Skin of body (tissue), 2 donors: ENCODE measurements around the gene IAPP. TPM values are rescaled to one million over a fixed set of nuclear protein-coding genes. Genes with fewer than 3 reads are reported as not detected.
"Not testable (repeated sequence)": the region's sequence is repeated elsewhere in the genome, so short reads cannot be mapped to it uniquely, and the experiment has no call there.

Source experiments
- DNase-seq: peaks from one replicate; lab custom pipeline; 2025; lab: John Stamatoyannopoulos, UW
- total RNA-seq: library from RNA; depleted of rRNA; stranded (reverse); fragments of >200 nt; gene quantifications from one replicate; pipeline ENCODE4 v1.2.3, GENCODE V29; 2014

The IAPP gene
- total RNA-seq, result not detected

DNA sequence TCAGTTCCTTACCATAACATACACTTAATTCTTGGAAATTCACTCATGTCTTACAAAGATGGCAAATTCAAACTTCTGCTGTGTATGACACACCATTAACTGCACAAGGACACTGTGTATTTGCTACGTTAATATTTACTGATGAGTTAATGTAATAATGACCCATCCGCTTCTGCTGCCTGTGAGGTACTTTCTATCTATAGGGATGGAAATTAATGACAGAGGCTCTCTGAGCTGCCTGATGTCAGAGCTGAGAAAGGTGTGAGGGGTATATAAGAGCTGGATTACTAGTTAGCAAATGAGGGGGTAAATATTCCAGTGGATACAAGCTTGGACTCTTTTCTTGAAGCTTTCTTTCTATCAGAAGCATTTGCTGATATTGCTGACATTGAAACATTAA lies at the start of gene IAPP:
IAPP (plus strand) TSS at position 301 of the 400 bp plus-strand sequence. CDS start 450 bp downstream, outside the sequence.
- no peak for DNase-seq

GRCh38 chr12:21323736-21324135 lies 49.0 kb upstream of the IAPP start:
- DNase-seq, result no peak

DNA sequence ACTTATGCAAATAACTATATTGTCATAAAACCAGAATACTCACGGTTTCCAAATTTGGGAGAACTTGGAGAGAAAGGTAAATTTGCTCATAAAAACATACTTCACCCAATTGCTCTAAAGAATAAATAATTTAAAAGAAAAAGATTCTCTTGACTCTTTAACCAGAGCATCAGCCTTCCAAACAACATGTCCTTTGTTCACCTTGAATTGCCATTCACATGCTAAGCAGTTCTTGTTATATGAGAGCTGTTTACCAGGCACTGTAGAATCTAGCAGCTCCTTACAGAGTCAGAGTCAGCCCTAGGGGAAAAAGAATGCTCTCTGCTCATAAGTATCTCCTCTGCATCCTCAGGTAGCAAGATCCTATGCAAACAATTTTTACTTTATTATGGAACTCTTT lies 48.2 kb upstream of the IAPP start:
- no peak for DNase-seq

DNA sequence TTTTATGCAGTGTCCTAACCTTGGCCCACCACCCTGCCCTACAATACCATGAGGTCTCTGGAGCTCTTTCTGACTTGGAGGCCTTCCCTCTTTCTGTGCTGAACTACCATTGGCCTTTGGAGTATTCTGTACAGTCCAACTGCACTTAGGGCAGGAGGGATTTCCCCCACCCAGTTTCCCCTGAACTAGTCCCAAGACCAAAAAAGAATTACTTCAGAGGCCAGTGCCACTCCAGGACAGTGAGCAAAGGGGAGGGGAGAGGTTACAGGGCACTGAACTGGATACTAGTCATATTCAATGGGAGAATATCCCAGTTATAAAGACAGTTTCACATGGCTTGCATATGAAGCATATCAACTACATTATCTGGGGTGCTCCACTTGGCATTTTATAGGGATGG lies 44.1 kb upstream of the IAPP start:
- no peak for DNase-seq

GRCh38 chr12:21330682-21331253 lies 41.9 kb upstream of the IAPP start:
- no peak for DNase-seq

DNA sequence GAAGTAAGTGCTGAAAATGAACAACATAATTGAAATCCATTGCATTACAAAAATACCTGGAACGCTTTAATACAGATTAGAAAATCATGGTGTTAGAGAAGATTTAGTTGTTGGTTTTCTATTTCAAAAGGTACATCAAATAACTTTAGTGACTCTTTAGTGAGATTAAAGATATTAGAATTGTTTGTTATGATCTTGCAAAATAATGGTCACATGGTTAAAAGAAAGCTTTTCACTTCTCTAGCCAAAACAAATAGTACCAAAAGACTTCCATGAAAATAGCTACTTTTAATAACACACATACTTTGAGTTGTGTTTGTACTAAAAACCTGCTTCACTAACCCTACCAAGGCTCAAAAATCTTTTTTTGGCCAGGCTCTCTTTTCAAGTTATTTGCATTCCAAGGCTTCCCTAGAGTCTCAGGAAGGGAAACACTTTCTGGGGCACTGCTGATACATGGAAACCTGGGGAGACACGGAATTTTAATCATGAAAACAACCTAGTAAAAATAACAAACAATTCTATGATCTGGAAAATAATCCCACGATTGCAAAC lies 37.9 kb upstream of the IAPP start, which contains the start of gene SLCO1A2:
SLCO1A2 (minus strand) TSS at position 147 of the 555 bp plus-strand sequence. CDS start 270 bp downstream, outside the sequence.
- DNase-seq, result no peak

- DNase-seq, result no peak
These were observed 36.0 kb upstream of the IAPP start for GRCh38 chr12:21336656-21337055.

DNA sequence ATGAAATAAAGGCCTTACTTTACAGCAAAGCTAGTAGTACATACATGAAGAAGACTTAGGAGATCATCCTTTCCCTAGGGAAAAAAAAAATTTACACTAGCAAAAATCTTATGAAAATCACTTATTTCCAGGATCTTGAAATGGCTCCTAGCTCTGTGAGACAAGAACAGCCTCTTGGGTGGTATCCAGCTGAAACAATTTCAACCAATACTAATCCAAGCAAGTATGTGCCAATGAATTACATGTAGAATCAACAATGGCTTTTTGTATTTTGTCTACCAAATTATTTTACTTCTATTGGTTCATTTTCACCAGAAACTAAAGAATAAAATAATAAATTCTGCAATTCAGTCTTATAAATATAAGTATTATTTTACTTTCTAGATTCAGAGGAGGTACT lies 35.2 kb upstream of the IAPP start:
- DNase-seq, result no peak

DNA sequence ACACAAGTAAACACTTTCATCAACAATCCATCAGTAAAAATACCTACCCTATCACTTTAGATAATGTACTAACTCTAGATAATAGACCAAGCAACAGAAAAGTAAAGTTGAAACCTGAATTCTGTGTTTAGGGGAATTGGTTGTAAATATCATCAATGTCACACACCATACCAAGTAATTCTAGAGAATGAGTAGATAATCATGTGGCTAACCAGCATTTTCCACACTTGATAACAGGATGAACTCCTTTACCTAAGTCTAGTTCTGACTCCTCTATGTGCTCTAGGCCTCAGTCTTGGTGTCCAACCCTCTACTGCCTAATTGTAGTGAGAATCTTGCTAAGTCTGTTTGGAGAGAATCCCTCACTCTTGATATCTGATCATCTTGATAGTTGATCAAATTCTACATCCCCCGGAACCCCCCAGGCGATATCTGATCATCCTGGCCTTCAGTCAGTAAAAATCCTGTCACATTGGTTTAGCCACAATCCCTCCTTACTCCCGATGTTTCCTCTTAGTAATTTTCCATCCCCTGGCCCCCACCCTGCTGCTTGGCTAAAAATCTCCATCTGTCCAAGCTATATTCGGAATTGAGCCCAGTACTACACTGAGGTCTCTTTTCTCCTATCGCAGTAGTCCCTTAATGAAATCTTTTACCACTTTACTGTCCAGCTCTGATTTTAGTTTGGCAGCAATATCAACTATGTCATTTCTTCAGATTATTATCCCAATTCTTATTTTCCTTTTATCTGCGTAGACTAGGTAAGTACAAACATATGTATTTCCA lies 34.5 kb upstream of the IAPP start:
- DNase-seq, result no peak

- DNase-seq, result no peak
These were observed 32.8 kb upstream of the IAPP start for GRCh38 chr12:21339921-21340320.

DNA sequence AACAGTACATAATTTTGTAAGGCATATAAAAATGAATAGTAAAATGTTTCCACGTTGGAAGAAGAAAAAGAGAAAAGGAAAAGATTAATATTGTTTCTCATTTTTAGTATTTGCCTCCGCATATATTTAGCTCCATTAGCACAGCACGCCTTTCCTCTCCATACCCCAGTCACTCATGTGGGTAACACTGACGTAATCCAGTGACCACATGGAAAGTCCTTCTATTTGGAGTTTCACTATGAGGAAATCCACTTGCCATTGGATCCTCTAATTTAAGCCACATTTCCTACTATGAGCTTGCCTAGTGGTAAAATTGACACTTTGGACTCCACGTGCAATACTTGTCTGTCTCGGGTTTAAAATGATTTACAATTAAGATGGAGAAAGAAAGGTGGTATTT lies 32.3 kb upstream of the IAPP start:
- DNase-seq, result no peak

GRCh38 chr12:21341769-21342168 lies 30.9 kb upstream of the IAPP start:
- no peak for DNase-seq

GRCh38 chr12:21343636-21344035 lies 29.1 kb upstream of the IAPP start:
- DNase-seq, result no peak

DNA sequence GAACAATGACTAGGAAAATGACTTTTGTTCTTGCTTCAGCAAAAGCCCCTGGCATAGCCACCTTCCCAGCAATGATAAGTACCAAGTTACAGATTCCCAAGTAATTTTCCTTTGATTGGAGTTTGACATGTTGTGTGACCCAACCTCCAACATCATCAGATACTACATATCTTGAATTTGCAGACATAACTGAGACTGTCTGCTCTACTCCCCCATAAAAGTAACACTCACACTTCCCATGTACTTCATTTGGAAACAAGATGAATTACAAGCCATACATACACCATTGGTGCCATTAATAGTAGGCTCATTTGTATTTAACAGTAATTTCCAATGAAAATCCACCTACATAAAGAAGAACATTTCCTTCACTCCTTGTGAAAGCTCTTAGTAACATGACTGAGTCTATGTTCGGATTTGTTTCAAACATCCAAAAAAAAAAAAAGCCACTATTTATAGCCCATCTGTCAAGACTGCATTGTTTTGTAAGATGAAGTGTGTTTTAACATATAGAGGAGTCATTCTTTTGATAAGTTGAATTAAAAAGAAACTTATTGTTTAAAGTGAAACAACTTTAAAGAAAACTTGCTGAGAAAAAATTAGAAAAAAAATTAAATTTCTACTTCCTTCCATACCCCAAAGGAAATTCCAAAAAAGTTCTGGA lies 26.0 kb upstream of the IAPP start:
- no peak for DNase-seq

DNA sequence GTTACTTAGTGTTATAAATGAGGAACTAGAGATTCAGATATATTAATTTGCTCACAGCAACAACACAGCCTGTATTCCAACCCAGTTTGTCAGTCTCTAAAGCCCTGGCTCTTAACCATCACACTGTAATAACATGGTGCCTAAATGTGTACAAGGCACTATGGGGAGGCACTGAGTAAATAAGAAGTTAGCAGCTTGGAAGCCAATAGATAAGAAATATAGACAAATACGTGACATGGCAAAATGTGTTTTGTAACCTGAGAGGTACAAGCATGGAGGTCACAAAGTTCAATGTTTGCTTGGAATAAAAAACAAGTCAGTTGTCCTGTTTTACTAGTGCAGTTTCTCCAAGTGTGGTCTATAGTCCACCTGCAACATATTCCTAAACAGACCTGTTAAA lies 21.7 kb upstream of the IAPP start:
- no peak for DNase-seq

DNA sequence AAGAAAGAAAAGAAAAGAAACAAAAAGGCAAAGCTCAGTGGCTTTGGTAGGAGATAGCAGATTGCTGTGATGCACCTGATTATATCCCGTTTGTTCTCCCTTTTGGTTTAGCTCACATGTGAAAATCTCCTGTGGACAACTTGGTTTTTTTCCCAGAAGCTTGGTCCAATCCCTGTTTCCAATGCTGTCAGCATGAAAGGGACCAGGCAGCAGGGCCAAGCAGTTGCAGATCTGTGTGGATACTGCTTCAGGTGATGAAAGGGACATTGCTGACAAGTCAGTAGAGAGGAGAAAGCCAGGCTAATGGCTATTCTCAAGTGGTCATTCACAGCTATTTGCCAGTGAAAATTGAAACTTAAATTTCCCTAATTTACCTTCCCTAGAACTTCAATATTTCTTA lies 19.2 kb upstream of the IAPP start:
- no peak for DNase-seq

GRCh38 chr12:21353948-21354347 lies 18.8 kb upstream of the IAPP start:
- DNase-seq, result no peak

DNA sequence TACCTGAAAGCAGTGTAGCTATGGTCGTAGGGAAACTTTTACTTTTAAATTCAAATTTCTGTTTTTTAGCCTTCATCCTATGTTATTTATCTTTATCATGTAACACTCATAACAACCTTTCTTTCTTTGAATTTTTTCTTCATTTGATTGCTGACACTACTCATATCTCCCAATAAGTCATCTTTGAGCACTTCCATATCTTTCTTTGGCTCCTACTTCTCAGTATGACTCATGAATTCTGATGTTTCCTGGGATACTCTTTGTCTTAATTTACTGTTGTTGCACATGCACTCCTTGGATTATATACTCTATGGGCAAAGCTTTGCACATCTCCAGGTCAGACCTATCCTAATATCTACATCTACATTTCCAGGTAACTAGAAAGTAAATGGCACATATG lies 18.1 kb upstream of the IAPP start:
- DNase-seq, result no peak

DNA sequence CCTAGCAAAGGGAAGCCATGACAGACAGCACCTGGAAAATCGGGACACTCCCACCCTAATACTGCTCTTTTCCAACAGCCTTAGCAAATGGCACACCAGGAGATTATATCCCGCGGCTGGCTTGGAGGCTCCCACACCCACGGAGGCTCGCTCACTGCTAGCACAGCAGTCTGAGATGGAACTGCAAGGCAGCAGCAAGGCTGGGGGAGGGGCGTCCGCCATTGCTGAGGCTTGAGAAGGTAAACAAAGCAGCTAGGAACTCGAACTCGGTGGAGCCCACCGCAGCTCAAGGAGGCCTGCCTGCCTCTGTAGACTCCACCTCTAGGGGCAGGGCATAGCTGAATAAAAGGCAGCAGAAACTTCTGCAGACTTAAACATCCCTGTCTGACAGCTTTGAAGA lies 12.1 kb upstream of the IAPP start:
- DNase-seq, result not testable (repeated sequence)

DNA sequence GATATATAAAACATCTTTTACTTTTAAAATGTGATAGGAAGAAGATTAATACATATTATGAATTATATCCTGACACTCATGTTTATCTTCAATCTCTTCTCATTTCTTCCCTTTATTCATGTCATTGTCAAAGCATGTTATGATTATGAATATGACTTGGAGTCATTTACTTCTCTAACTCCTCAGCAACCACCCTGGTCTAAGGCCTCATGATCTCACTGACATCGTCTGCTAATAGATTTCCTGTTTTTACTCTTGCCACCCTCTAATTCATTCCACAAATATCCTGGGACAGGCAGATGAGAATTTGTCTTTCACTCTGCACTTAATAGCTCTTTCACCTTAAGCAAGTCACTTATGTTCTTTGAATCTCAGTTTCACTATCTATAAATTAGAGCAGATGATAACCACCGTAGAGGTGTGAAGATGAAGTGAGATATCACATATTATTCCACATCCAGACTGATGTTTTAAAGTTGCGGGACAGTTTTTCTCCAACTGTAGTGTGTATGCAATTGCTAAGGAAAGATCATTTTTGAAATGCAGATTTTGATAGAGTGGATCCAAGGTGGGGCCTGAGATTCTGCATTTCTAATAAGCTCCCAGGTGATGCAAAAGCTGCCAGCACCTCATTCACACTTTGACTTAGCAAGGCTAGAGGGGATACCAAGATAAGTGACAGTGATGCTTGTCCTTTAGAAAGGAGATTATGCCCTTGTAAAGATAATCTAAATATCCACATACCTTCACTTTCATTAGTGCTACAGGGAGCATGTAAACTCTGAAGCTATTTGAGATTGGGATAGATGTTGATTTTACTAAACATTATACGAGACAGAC lies 3.3 kb upstream of the IAPP start:
- no peak for DNase-seq

GRCh38 chr12:21370845-21371449 lies 1.8 kb upstream of the IAPP start:
- no peak for DNase-seq
